SH-SY5Y (cell line): Measurements from ENCODE around the gene PREPL.

Experiments
- GATA2 ChIP-seq: IDR thresholded peaks from 2 replicates; pipeline ENCODE4 v1.6.1; 2011; ENCODE audit warnings: mild to moderate bottlenecking, low read depth, low read length
- GATA3 ChIP-seq: IDR thresholded peaks from 2 replicates; pipeline ENCODE4 v1.6.1; 2011; ENCODE audit warnings: low read depth, mild to moderate bottlenecking, low read length, moderate library complexity

DNA sequence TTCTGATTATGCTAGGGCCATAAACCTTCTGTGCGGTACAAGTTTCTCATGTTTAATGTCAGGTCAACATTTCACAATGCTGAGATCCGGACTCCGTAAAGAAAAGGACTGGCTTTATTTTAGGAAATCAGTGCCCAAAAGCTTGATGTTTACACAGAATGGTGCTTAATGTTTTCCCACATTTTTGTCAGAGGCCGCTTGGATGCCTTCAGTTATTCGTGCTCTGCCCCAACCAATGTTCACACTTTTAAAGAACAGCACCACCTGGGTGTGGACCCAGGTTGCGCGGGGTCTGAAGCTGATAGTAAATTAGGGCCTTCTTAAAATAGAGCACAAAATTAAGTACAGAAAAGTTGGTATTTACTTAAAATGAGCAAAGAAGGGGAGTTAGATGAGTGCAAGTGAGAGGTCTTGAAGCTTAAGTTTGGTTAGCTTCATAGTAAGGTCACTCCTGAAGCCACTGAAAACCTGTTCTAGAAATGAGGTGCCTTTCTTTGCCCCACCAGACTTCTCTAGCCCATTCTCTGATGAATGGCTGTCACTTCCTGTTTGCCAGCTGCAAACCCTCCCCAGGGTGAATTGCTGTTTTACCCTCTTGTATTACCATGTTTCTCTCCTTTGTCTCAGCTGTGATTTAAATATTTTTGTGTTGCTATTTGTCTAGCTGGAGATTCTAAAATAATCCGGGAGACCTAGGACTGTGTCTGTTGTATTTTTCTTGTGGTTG is 65.5 kb downstream of the PREPL start:
- TF ChIP-seq GATA2 (no peak), GATA3 (no peak)
